ENCODE data around the gene MTUS2. TPM values are rescaled to one million over a fixed set of nuclear protein-coding genes. Genes with fewer than 3 reads are reported as not detected.

Gene MTUS2
- total and polyA plus RNA-seq, 2 donors (not counting 3 experiments of a cell fraction or from before 2014, with no cell fraction given): not detected

- no peak overlapping the region for H3K9ac ChIP-seq (replicated peaks; ENCODE audit: extremely low read depth, insufficient read depth, low read length)
- no peak for FAIRE-seq
- TF ChIP-seq JUN (IDR thresholded peaks at IDR 0.05; ENCODE audit: borderline replicate concordance, insufficient read depth, insufficient read length, low read depth): no peak
- no peak for TF ChIP-seq POLR2AphosphoS5 (IDR thresholded peaks at IDR 0.05; ENCODE audit: insufficient read depth, low read depth, low read length)
- no peak for TF ChIP-seq EZH2 (IDR thresholded peaks at IDR 0.05; ENCODE audit: borderline replicate concordance, low read depth, low read length, severe bottlenecking)
- no peak for TF ChIP-seq GATA2 (IDR thresholded peaks at IDR 0.05; ENCODE audit: insufficient read depth, insufficient read length, low read depth, low read length)
- TF ChIP-seq FOS (IDR thresholded peaks at IDR 0.05; ENCODE audit: borderline replicate concordance, insufficient read depth, low read length): no peak
- BruUV-seq (replicated peaks): no TSS peak
- no peaks in the 10 kb centered on the region for H3K36me3 ChIP-seq (ENCODE audit: control insufficient read depth in 2 of 2, extremely low read depth in 1 of 2, insufficient read depth in 2 of 2, low read length in 2 of 2)
- no peak overlapping the region for H2AFZ ChIP-seq (ENCODE audit: low read depth, low read length)
- no peaks in the 10 kb centered on the region for H3K9me1 ChIP-seq (replicated peaks; ENCODE audit: control insufficient read depth, extremely low read depth, insufficient read depth, low read length)
- no peaks in the 10 kb centered on the region for H3K4me1 ChIP-seq (ENCODE audit: control insufficient read depth, extremely low read depth, insufficient read depth, low read length)
- ChIA-PET CTCF (no interaction called here), POLR2A (no interaction called here)
- no peaks in the 10 kb centered on the region for H4K20me1 ChIP-seq (replicated peaks; ENCODE audit: control insufficient read depth, extremely low read depth, insufficient read depth, low read length)
- no peaks in the 10 kb centered on the region for H3K9me3 ChIP-seq (replicated peaks; ENCODE audit: control insufficient read depth, insufficient read depth, low read length)
- dilution Hi-C loops (cut with MboI; ENCODE audit: extremely low pct_ligation_motif_present, low sequenced_read_pairs): no loop called here
- H3K4me3 ChIP-seq (replicated peaks in 1 of 3; ENCODE audit: insufficient read depth in 1 of 3, low read depth in 1 of 3, low read length in 3 of 3): no peak overlapping the region
- no peaks in the 10 kb centered on the region for H3K27me3 ChIP-seq (ENCODE audit: control insufficient read depth in 2 of 2, insufficient read depth in 2 of 2, low read length in 2 of 2)
- H3K4me2 ChIP-seq (ENCODE audit: insufficient read depth, low read length): no peak overlapping the region
- H3K79me2 ChIP-seq (ENCODE audit: control insufficient read depth, insufficient read depth, low read length): no peaks in the 10 kb centered on the region
- DNase-seq (ENCODE audit: low read depth, low spot score): no peak
- H3K27ac ChIP-seq (ENCODE audit: insufficient read depth, low read depth, low read length): no peak overlapping the region
- intact Hi-C loops (cut with micrococcal nuclease): no loop called here
Measured at GRCh38 chr13:28877408-28877807, 57.3 kb downstream of the MTUS2 start.

DNA sequence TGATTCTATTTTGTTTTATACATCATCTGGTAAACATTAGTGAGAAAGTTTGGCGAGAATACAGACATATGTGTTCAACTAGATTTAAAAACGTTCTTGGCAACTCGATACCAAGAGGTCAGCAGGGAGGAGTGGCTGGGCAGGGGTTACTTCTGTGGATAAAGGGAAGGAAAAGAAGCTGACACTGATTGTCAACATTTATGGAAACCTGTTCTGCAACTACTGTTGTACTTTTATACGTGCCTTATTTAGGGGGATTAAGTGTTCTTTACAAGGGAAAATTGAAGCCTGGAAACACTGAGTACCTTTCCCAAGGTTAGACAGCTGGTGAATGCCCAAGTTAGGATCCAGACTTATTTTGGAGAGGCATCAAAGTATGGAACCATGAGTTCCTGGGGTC is 65.0 kb downstream of the MTUS2 start:
- TF ChIP-seq, protein P1, sequence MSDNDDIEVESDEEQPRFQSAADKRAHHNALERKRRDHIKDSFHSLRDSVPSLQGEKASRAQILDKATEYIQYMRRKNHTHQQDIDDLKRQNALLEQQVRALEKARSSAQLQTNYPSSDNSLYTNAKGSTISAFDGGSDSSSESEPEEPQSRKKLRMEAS (IDR thresholded peaks at IDR 0.05; ENCODE audit: insufficient read depth, insufficient read length): no peak
- TF ChIP-seq JUN (IDR thresholded peaks at IDR 0.05; ENCODE audit: borderline replicate concordance, insufficient read depth, insufficient read length, low read depth) (no peak), GATA2 (IDR thresholded peaks at IDR 0.05; ENCODE audit: insufficient read depth, insufficient read length, low read depth, low read length) (no peak), POLR2A (IDR thresholded peaks at IDR 0.05; ENCODE audit: low read depth, low read length) (no peak), POLR2AphosphoS5 (IDR thresholded peaks at IDR 0.05; ENCODE audit: insufficient read depth, low read depth, low read length) (no peak), FOS (IDR thresholded peaks at IDR 0.05; ENCODE audit: borderline replicate concordance, insufficient read depth, low read length) (no peak), MYC (IDR thresholded peaks at IDR 0.05; ENCODE audit: low read depth, low read length) (no peak), EZH2 (IDR thresholded peaks at IDR 0.05; ENCODE audit: borderline replicate concordance, low read depth, low read length, severe bottlenecking) (no peak)
- TF ChIP-seq, protein P2, sequence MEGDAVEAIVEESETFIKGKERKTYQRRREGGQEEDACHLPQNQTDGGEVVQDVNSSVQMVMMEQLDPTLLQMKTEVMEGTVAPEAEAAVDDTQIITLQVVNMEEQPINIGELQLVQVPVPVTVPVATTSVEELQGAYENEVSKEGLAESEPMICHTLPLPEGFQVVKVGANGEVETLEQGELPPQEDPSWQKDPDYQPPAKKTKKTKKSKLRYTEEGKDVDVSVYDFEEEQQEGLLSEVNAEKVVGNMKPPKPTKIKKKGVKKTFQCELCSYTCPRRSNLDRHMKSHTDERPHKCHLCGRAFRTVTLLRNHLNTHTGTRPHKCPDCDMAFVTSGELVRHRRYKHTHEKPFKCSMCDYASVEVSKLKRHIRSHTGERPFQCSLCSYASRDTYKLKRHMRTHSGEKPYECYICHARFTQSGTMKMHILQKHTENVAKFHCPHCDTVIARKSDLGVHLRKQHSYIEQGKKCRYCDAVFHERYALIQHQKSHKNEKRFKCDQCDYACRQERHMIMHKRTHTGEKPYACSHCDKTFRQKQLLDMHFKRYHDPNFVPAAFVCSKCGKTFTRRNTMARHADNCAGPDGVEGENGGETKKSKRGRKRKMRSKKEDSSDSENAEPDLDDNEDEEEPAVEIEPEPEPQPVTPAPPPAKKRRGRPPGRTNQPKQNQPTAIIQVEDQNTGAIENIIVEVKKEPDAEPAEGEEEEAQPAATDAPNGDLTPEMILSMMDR (IDR thresholded peaks at IDR 0.05; ENCODE audit: extremely low read depth in 1 of 2, insufficient read depth in 1 of 2, low read depth in 1 of 2, low read length in 2 of 2): no peak
- Histone ChIP-seq H3K9me1 (replicated peaks; ENCODE audit: control insufficient read depth, extremely low read depth, insufficient read depth, low read length) (no peaks in the 10 kb centered on the region), H3K9ac (replicated peaks; ENCODE audit: extremely low read depth, insufficient read depth, low read length) (no peak overlapping the region), H3K9me3 (replicated peaks; ENCODE audit: control insufficient read depth, insufficient read depth, low read length) (no peaks in the 10 kb centered on the region), H4K20me1 (replicated peaks; ENCODE audit: control insufficient read depth, extremely low read depth, insufficient read depth, low read length) (no peaks in the 10 kb centered on the region), H3K4me1 (ENCODE audit: control insufficient read depth, extremely low read depth, insufficient read depth, low read length) (no peaks in the 10 kb centered on the region), H3K27ac (ENCODE audit: insufficient read depth, low read depth, low read length) (no peak overlapping the region), H3K36me3 (ENCODE audit: control insufficient read depth in 2 of 2, extremely low read depth in 1 of 2, insufficient read depth in 2 of 2, low read length in 2 of 2) (no peaks in the 10 kb centered on the region), H3K27me3 (ENCODE audit: control insufficient read depth in 2 of 2, insufficient read depth in 2 of 2, low read length in 2 of 2) (no peaks in the 10 kb centered on the region), H3K79me2 (ENCODE audit: control insufficient read depth, insufficient read depth, low read length) (no peaks in the 10 kb centered on the region), H3K4me3 (replicated peaks in 1 of 3; ENCODE audit: insufficient read depth in 1 of 3, low read depth in 1 of 3, low read length in 3 of 3) (no peak overlapping the region), H3K4me2 (ENCODE audit: insufficient read depth, low read length) (no peak overlapping the region), H2AFZ (ENCODE audit: low read depth, low read length) (no peak overlapping the region)
- CTCF ChIA-PET: no interaction called here
- intact Hi-C loops (cut with micrococcal nuclease): no loop called here
- no peak for FAIRE-seq
- POLR2A ChIA-PET: no interaction called here
- DNase-seq (ENCODE audit: low read depth, low spot score): no peak
- no TSS peak for BruUV-seq (replicated peaks)
- dilution Hi-C loops (cut with MboI; ENCODE audit: extremely low pct_ligation_motif_present, low sequenced_read_pairs): no loop called here
